GM19351 (cell line): ENCODE measurements around the gene C1D.

ENCODE experiments used
- ATAC-seq: cut with Tn5 transposase; IDR thresholded peaks from one replicate; pipeline ENCODE4 v1.9.1; 2021; ENCODE audit warnings: mild to moderate bottlenecking, moderate library complexity; ENCODE audit not compliant: unreplicated experiment

The C1D gene

GRCh38 chr2:68059784-68060525 lies 2.8 kb downstream of the C1D start:
- ATAC-seq, result no peak

DNA sequence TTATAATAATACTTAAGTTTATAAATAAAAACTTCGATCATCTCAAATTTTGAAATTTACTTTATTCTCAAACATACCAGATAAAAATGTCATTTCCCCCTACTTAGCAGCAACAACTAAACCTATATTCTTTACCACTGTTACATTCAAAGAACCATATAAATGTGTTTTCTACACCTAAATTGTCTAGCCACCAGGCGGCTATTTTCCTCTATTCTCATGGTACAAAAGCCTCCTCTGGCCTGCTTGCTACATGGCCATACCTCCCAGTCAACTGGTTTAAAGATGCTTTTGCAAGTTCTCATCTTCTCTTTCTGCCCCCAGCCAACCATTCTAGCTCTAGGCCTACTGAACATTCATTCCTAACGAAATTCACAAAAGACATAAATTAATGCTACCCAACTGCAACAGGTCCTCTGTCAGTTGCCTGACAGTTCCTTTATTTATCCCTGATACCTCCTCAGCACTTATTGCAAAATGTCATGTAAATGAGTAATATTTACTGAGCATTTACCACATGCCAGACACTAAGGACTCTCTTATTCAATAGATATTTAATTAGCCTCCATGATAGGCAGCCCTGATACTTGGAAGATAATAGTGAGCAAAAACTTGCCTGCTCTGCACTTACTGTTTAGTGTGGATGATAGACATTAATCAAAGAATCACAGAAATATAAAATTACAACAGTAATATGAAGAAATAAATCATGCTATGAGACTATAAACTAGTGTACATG lies 5.0 kb downstream of the C1D start:
- ATAC-seq, result no peak

DNA sequence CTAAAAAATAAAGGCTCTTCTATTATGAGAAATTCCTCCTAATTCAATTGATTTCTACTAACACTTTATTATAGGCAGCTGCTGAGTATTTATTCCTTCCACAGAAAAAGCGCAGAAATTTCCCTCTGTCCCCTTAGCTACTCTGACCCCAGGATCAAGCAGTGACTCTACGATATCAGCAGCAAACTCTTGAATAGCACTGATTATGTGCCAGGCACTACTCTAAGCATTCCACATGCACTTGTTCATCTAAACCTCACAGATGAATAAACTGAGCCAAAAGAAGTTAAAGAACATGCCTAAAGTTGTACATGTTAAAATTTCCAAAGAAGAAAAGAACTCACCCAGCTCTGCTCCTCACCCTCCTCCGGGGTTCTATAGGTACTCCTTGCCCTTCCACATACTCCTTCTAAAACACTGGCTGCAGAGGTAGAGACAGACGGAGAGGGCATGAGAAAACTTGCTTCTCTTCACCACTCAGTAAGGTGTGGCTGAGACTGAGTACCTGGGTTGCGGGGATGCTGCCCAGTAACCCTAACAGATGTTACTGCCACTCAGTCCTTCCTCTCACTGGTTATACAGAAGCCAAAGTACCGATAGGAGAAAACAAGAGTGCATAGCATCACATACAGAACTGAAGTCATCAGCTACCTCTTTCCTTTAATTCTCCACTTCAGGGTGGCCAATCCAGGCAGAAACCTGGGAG lies 9.9 kb downstream of the C1D start:
- ATAC-seq, result no peak

GRCh38 chr2:68050353-68050752 lies 12.5 kb downstream of the C1D start:
- peak; percentile 66 for ATAC-seq

DNA sequence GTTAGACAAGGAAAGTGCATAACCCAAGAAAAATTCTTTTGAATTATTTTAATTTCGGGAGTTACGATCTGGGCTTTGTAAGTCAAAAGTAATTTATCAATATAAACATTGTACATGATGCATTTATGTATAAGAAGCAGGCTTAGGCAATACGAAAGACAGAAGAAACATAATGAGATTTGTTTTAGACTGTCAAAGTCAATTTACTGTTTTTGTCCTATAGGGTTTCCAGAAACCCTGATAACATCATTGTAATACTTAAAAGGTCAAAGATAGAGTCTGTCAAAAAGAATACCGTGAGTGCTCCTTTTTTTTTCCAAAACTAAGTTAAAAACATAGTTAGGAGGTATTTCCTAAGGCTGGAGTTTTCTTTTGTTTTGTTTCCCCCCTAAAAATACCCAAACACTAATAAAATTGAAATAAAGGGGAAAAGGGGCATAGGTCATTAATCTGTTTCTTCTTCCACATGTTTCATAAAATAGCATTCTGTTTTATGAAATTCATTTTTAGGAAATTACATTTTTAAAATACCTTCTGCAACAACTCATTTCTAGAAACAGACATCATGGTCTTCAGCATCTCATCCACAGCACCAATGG lies 16.1 kb downstream of the C1D start:
- ATAC-seq, result no peak

GRCh38 chr2:68046224-68046623 lies 16.6 kb downstream of the C1D start:
- ATAC-seq, result no peak

DNA sequence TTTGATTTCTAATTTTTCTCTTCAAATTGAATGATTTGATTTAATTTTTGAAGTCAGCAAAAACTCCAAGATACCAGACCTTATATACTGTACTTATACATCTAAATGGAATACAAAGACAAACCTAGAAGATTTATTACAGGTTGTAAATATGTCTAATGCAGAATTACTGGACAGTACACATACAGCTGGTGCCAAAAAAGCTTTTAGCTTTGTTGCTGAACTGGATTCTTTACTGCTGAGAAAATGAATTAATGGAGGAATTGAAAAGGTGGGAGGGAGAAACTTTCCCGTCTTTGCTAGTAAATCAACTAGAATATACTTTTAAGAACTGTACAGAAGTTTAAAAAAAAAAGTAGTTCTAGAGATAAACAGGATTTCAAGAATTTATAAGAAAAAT lies 17.5 kb downstream of the C1D start:
- ATAC-seq, result no peak

DNA sequence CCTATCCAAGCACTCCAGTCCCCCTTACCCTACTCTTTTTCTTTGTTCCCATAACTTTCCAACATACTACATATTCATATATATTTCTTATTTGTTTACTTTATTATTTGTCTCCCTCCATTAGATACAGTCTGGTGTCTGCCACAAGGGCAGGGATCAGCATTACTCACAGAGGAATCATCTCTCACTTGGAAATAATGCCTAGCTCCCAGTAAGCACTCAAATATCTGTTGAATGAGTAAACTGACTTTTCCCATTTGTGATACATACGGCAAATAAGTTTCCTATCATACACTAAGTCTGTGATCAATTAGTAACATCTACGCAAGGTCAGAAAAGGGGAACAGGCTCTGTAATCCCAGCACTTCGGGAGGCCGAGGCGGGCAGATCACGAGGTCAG lies 18.7 kb downstream of the C1D start:
- no peak for ATAC-seq

GRCh38 chr2:68043695-68044094 lies 19.1 kb downstream of the C1D start:
- ATAC-seq, result no peak

DNA sequence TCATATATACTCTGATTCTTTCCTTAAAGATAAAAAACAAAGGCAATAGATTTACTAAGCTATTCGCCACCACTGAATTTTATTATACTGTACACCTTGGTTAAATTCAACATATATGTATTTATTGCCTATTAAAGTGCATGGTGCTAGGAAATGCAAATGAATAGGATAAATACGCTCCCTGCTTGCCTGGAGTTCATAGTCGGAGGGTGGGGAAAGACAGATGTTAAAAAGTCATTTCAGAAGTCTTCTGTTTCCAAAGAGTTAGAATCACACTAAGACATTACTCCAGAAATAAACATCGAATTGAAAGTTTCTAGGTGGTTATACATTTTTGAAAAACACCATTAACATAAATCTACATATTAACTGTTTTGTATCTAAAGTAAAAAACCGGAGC lies 19.8 kb downstream of the C1D start:
- no peak for ATAC-seq

DNA sequence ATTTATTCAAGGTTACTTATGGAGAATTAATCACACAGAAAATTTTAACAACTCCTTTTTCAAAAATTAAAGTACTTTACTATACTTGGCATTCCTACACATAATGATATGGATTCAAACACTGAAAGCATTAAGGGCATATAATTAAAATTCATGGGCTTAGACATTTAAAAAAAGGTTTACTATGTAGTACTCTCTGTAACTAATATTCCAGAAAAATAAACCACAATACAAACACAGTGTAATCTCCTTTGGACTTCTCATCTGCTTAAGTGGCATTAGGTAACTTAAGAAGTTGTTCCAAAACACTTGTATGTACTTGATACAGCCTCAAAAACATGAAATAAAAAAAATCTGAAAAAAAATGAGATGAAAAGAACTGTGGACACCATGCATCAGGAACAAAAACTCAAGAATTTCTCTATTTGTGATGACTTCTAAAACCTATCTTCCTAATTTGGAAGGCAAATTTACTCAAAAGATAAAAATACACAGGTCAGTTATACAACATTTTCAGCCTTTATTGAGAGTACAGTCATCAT lies 21.0 kb downstream of the C1D start:
- ATAC-seq, result no peak

- no peak for ATAC-seq
Measured at GRCh38 chr2:68040078-68040477, 22.7 kb downstream of the C1D start.

DNA sequence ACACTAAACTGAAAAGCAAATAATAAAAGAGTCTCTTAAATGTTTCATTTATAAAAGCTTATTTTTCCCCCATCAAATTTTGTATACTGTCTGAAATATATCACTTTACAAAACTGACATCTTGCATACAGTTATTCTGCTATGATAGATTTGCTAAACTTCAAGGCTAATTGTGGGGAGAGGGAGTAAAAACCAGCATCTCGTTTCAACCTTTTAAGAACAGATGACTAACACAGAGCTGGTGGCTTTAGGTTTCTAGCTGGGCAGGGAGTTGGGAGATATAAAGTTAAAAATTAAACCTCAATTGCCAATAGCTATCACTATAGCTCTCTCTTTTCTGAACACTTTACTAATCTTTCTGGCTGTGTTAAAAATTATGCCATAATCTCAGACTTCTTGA lies 23.5 kb downstream of the C1D start:
- no peak for ATAC-seq

- no peak for ATAC-seq
Measured at GRCh38 chr2:68032702-68033101, 30.1 kb downstream of the C1D start.

DNA sequence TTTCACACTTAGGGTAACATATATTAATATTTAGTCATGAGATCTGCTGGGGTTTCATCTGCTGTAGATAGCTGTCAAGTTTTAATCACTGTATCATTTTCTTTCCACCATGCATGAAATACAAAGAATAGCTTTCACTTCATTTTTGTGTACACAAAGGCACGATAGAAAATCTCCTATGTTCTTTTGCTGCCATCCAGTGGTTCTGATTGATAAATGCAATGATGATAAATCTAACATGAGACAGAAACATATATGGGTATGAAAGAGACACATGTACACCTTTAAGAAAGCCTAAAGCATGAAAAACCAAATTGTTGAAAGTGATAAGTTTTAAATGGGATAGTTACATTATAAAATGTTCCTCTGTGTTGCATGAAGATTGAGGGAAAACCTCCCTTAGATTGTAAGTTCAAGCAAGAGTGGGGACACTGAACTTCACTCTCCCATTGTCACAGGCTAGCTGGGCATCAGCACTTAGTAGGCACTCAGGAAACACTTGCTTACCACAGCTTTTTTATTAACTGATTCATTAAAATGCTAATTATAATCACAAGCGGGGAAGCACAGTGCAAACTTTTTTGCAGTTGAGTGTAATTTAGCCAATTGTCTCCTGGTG lies 31.2 kb downstream of the C1D start:
- peak; percentile 92 for ATAC-seq

GRCh38 chr2:68031043-68031442 lies 31.8 kb downstream of the C1D start:
- no peak for ATAC-seq

DNA sequence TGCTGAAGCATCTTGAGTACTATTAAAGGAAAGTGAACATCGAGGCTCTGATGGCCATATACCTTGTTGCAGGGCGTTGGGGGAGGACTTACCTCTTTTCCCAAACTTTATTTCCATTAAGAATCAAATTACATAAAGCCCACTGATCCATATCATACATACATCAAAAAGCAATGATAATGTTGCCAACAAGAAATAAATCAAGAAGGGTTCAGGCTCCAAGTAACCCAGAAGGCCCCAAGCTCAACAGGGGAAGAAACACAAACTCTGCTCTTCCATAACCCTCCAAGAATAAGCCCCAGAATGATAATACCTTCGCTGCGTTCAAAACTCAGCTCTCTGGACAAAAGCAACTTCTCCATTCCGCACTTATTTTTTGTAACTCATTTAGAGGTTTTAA lies 32.3 kb downstream of the C1D start:
- ATAC-seq, result no peak

GRCh38 chr2:68027959-68028358 lies 34.8 kb downstream of the C1D start:
- no peak for ATAC-seq

GRCh38 chr2:68024450-68024849 lies 38.4 kb downstream of the C1D start:
- ATAC-seq, result no peak

- ATAC-seq, result no peak
Measured at GRCh38 chr2:68023904-68024303, 38.9 kb downstream of the C1D start.

DNA sequence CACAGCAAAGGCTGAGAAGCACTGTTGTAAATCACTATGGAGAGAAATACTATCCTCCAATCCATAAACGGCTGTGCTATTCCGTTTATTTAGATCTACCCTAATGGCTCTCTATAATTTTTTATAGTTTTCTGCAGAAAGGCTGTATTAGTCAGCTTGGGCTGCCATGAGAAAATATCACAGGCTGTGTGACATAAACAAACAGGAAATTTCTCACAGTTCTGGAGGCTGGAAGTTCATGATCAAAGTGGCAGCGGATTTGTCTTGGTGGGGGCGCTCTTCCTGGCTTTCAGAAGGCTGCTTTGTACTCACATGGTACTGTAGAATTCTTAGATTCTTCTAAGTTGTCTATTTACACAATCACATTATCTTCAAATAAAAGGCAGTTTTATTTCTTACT lies 44.1 kb downstream of the C1D start:
- no peak for ATAC-seq
